ENCODE data around the gene GPNMB.
A peak's percentile ranks its signal among the peaks of the same experiment; 100 is the strongest.

GPNMB gene

DNA sequence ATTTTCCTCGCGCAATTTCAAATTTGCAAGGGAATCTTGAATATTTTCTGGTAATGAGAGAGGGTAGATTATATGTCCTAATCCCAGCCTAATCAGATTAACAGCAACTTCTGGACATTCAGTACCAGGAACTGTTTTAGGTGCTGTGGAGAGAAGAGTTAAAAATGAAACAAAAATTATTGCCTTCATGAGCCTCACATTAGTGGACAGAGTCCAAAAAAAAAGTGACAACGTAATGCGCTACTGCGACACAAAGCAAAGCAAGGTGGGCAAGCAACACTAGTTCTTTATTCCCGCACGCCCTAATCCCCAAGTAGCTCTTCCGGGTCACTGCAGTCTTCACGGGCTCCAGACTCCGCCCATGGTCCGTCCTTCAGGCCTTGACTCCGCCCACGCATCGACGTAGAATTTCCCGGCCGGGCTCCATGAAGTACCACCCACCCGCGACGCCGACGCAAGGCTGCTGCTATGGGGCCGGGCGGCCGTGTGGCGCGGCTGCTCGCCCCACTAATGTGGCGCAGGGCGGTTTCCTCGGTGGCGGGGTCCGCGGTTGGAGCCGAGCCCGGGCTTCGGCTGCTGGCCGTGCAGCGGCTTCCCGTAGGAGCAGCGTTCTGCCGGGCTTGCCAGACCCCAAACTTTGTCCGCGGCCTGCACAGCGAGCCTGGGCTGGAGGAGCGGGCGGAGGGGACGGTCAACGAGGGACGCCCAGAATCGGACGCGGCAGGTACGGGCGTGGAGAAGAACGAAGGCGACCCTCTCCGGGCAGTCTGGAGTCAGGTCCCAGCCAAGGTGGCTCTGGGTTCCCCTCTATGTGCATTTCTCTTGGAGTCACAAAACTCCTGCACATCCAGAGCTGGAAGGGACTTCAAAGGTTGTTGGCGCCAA is 52.6 kb downstream of the GPNMB start, which contains the start of gene MALSU1 (continued):
- TF ChIP-seq MZF1 (tag by site-specific recombination; IDR thresholded peaks at IDR 0.05; ENCODE audit: borderline replicate concordance) (no peak), ZSCAN18 (tag by site-specific recombination; IDR thresholded peaks at IDR 0.05) (no peak), PATZ1 (tag by site-specific recombination; IDR thresholded peaks at IDR 0.05) (peak; percentile 46; the same call in 1 of the 2 replicates), ZBTB17 (tag by site-specific recombination; IDR thresholded peaks at IDR 0.05) (peak; percentile 52; the same call in 1 of the 2 replicates), ZNF792 (tag by site-specific recombination; IDR thresholded peaks at IDR 0.05) (no peak), KLF16 (tag by site-specific recombination; IDR thresholded peaks at IDR 0.05) (0 out of 2 replicates have a peak, but pooled peaks have one; percentile 48), ZNF121 (tag by site-specific recombination; IDR thresholded peaks at IDR 0.05) (no peak), ZFP37 (tag by site-specific recombination; IDR thresholded peaks at IDR 0.05) (peak; percentile 63; the same call in 1 of the 2 replicates), ZNF830 (tag by site-specific recombination; IDR thresholded peaks at IDR 0.05; ENCODE audit: low read depth) (no peak), ZNF701 (tag by site-specific recombination; IDR thresholded peaks at IDR 0.05) (no peak), BCL11B (tag by site-specific recombination; IDR thresholded peaks at IDR 0.05; ENCODE audit: low read depth) (no peak), ZNF76 (tag by site-specific recombination; IDR thresholded peaks at IDR 0.05; ENCODE audit: borderline replicate concordance, low read depth) (peak; percentile 74; the same call in 1 of the 2 replicates)
- TF ChIP-seq, protein P1, sequence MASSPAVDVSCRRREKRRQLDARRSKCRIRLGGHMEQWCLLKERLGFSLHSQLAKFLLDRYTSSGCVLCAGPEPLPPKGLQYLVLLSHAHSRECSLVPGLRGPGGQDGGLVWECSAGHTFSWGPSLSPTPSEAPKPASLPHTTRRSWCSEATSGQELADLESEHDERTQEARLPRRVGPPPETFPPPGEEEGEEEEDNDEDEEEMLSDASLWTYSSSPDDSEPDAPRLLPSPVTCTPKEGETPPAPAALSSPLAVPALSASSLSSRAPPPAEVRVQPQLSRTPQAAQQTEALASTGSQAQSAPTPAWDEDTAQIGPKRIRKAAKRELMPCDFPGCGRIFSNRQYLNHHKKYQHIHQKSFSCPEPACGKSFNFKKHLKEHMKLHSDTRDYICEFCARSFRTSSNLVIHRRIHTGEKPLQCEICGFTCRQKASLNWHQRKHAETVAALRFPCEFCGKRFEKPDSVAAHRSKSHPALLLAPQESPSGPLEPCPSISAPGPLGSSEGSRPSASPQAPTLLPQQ (tag by site-specific recombination; IDR thresholded peaks at IDR 0.05) = peak; percentile 69; the same call in 1 of the 2 replicates

GRCh38 chr7:23299770-23300300 is 53.3 kb downstream of the GPNMB start:
- peaks cover 2% of the 10 kb centered on the region; the same call in 1 of the 2 replicates for H3K4me1 ChIP-seq (ENCODE audit: control insufficient read depth, insufficient read depth, low read length)
- peaks cover 22 to 23% of the 10 kb centered on the region in 2 experiments; a peak in 2 of 3 replicates for H3K36me3 ChIP-seq (ENCODE audit: control insufficient read depth in 2 of 2, insufficient read depth in 1 of 2, low read length in 2 of 2)
- no peaks in the 10 kb centered on the region for H3K9me3 ChIP-seq (ENCODE audit: control insufficient read depth, insufficient read depth, low read depth, low read length)
- peak overlapping the region; percentile 57 for H3K27ac ChIP-seq (ENCODE audit: extremely low read depth, low read depth, low read length)
- ChIA-PET CTCF (interaction anchor here (0.6 to 1.3 kb wide), 4 partner anchors 15 to 986 kb away, joined by 3 to 8 read pairs (median 4); no protein-coding TSS in a partner anchor), POLR2A (interaction anchor here (0.6 to 3.1 kb wide), 6 partner anchors 9 to 59 kb away, joined by 3 to 15 read pairs (median 5); no protein-coding TSS in a partner anchor)
- TF ChIP-seq ZFHX2 (tag by site-specific recombination; conservative IDR thresholded peaks at IDR 0.05) (no peak), ZNF76 (tag by site-specific recombination; IDR thresholded peaks at IDR 0.05; ENCODE audit: borderline replicate concordance, low read depth) (peak; percentile 53; the same call in 1 of the 2 replicates)
- peak overlapping the region; percentile 86 for H3K4me3 ChIP-seq (ENCODE audit: low read depth, low read length)

DNA sequence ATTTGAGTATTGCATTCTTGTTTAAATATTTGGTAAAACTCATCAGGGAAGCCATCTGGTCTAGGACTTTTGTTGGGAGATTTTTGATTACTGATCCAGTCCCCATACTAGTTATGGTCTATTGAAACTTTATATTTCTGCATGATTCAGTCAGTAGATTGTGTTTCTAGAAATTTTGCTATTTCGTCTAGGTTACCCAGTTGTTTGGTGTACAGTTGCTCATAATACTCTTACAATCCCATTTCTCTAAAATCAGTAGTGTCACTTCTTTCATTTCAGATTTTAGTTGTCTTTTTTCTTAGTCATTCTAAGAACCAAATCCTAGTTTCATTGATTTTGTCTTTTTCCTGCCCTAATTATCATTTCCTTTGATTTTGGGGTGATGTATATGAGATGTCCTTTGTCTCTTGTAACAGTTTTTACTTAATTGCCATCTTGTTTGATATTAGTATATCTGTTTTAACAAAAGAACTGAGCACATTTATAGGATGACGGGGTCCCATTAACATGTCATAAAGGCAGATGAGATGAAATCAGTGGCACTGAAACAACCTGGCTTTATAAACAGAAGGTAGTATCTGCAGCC is 60.5 kb downstream of the GPNMB start:
- H3K36me3 ChIP-seq (ENCODE audit: control insufficient read depth in 2 of 2, insufficient read depth in 1 of 2, low read length in 2 of 2) = peaks cover 60 to 74% of the 10 kb centered on the region in 2 experiments
- CTCF ChIA-PET = no interaction called here
- TF ChIP-seq ELK4 (IDR thresholded peaks at IDR 0.05; ENCODE audit: borderline replicate concordance, low read depth, low read length) (no peak), ZNF132 (tag by site-specific recombination; IDR thresholded peaks at IDR 0.05; ENCODE audit: borderline replicate concordance) (no peak), ZNF155 (tag by site-specific recombination; IDR thresholded peaks at IDR 0.05) (no peak), ZNF266 (tag by site-specific recombination; IDR thresholded peaks at IDR 0.05; ENCODE audit: low read depth) (no peak), ZNF670 (tag by site-specific recombination; IDR thresholded peaks at IDR 0.05; ENCODE audit: low read depth) (no peak), ZNF791 (tag by site-specific recombination; IDR thresholded peaks at IDR 0.05) (no peak), ZNF623 (tag by site-specific recombination; IDR thresholded peaks at IDR 0.05) (no peak)
- TF ChIP-seq, protein P2, sequence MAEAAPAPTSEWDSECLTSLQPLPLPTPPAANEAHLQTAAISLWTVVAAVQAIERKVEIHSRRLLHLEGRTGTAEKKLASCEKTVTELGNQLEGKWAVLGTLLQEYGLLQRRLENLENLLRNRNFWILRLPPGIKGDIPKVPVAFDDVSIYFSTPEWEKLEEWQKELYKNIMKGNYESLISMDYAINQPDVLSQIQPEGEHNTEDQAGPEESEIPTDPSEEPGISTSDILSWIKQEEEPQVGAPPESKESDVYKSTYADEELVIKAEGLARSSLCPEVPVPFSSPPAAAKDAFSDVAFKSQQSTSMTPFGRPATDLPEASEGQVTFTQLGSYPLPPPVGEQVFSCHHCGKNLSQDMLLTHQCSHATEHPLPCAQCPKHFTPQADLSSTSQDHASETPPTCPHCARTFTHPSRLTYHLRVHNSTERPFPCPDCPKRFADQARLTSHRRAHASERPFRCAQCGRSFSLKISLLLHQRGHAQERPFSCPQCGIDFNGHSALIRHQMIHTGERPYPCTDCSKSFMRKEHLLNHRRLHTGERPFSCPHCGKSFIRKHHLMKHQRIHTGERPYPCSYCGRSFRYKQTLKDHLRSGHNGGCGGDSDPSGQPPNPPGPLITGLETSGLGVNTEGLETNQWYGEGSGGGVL (tag by site-specific recombination; IDR thresholded peaks at IDR 0.05) = no peak

More for the DNA sequence above, 60.5 kb downstream of the GPNMB start:
- POLR2A ChIA-PET = no interaction called here
- Histone ChIP-seq H3K4me3 (ENCODE audit: low read depth, low read length) (no peak overlapping the region), H3K27ac (ENCODE audit: extremely low read depth, low read depth, low read length) (no peak overlapping the region), H3K9me3 (ENCODE audit: control insufficient read depth, insufficient read depth, low read depth, low read length) (no peaks in the 10 kb centered on the region), H3K4me1 (ENCODE audit: control insufficient read depth, insufficient read depth, low read length) (no peaks in the 10 kb centered on the region)

Data from HEK293 (cell line).